ENCODE measurements around the gene IGSF21.

IGSF21 gene

DNA sequence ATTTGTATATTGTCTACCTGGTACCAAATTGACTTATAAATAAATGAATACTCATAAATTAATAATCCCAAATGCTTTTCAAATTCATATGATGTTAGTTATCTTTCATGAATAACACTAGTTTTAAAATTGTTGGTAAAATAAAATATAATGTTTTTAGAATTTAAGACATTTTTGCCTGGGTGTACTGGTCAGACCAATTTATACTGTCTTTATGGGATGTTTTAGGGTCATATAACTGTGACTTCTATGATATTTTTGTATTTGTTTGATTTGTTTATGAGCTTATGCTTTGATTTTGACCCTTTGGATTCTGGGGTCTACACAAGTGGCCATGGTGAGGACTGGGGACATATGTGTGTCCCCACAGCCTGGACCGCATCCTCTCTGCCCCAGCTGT, 319.0 kb downstream of the IGSF21 start:
- no peak for DNase-seq (ENCODE audit: low read depth)

Measured in stimulated activated CD8-positive, alpha-beta memory T cell treated with anti-CD3 and anti-CD28 coated beads, Interleukin-4, amount 100 ng/mL, for 24 hours (primary cell).